Panc1 (cell line): ENCODE data around the gene CNOT4.

Experiments used
- CTCF ChIP-seq: fragments of 450-650 bp; IDR thresholded peaks from 2 replicates; pipeline ENCODE4 v1.5.1; 2017; ENCODE audit warnings: mild to moderate bottlenecking
- POLR2AphosphoS5 ChIP-seq: IDR thresholded peaks from 2 replicates; pipeline ENCODE4 v1.6.1; 2012; ENCODE audit warnings: mild to moderate bottlenecking, low read depth, low read length, moderate library complexity
- REST ChIP-seq, 2 experiments: IDR thresholded peaks; 2 replicates each; pipeline ENCODE4 v1.6.1; 2011 to 2012; ENCODE audit warnings: low read depth in 2 of 2, control low read depth in 1 of 2, low read length in 1 of 2, mild to moderate bottlenecking in 1 of 2, moderate library complexity in 1 of 2; ENCODE audit not compliant: insufficient read depth in 1 of 2
- SIN3A ChIP-seq: IDR thresholded peaks from 2 replicates; pipeline ENCODE4 v1.6.1; 2012; ENCODE audit warnings: low read depth, mild to moderate bottlenecking, low read length, moderate library complexity, borderline replicate concordance; ENCODE audit not compliant: insufficient read depth
- TCF7L2 ChIP-seq: IDR thresholded peaks from 2 replicates; pipeline ENCODE4 v1.6.1; 2011; ENCODE audit warnings: mild to moderate bottlenecking, low read depth, low read length, inconsistent platforms

GRCh38 chr7:135414208-135414607 is 95.7 kb downstream of the CNOT4 start:
- TF ChIP-seq CTCF (no peak), POLR2AphosphoS5 (no peak), REST (IDR thresholded peaks at IDR 0.05; ENCODE audit: insufficient read depth in 1 of 2, low read depth in 2 of 2, low read length in 1 of 2) (no peak), TCF7L2 (no peak), SIN3A (no peak)
